Measurements from ENCODE around the gene ANKRD39.

ANKRD39 gene

GRCh38 chr2:96872591-96873349 is 15.0 kb upstream of the ANKRD39 start:
- DNase-seq (ENCODE audit: low spot score) = no peak
- no peak for TF ChIP-seq CTCF (IDR thresholded peaks at IDR 0.05; ENCODE audit: borderline replicate concordance, control extremely low read depth, extremely low read depth, insufficient read depth, missing control alignments)
- in situ Hi-C loops (cut with MboI; ENCODE audit: low sequenced_read_pairs, unreplicated experiment) = no loop called here

DNA sequence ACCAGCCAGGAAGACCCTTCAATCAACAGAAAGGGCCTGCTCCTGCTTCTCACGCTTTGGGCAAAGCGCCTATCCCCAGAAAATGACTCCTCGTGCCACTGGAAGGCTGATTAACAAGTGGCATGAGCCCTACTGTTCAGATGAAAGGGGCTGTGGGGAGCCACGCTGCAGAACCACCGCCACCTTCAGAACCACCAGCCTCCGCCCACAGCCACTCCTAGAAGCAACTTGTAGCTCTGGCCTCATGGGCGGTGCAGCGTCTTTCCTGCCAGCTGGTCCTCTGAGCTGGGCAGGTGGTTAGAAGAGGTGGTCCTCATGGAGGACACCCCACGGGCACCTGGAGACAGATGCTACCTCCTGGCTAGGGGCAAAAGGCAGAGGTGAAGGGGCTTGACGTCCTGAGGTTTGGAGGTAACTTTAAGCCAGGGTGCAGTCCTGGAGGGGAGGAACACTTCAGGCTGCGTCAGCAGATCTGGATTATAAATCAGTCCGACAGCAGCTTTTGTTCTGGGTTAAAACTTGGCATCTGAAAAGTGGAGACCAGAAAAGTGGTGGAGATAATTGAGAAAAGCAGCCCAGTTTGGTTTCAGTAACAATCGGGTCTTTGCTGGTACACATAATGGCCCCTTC is 12.9 kb upstream of the ANKRD39 start:
- in situ Hi-C loops (cut with MboI; ENCODE audit: low sequenced_read_pairs, unreplicated experiment) = no loop called here
- no peak for DNase-seq (ENCODE audit: low spot score)
- TF ChIP-seq CTCF (IDR thresholded peaks at IDR 0.05; ENCODE audit: borderline replicate concordance, control extremely low read depth, extremely low read depth, insufficient read depth, missing control alignments) = no peak

GRCh38 chr2:96869822-96870625 is 12.2 kb upstream of the ANKRD39 start, which contains the start of gene SEMA4C:
Gene SEMA4C, minus strand, starts transcription at chr2:96870080. Its CDS starts 2,194 bp downstream, at chr2:96867886.
- in situ Hi-C loops (cut with MboI; ENCODE audit: low sequenced_read_pairs, unreplicated experiment) = no loop called here
- no peak for TF ChIP-seq CTCF (IDR thresholded peaks at IDR 0.05; ENCODE audit: borderline replicate concordance, control extremely low read depth, extremely low read depth, insufficient read depth, missing control alignments)
- DNase-seq (ENCODE audit: low spot score) = peak; percentile 79

DNA sequence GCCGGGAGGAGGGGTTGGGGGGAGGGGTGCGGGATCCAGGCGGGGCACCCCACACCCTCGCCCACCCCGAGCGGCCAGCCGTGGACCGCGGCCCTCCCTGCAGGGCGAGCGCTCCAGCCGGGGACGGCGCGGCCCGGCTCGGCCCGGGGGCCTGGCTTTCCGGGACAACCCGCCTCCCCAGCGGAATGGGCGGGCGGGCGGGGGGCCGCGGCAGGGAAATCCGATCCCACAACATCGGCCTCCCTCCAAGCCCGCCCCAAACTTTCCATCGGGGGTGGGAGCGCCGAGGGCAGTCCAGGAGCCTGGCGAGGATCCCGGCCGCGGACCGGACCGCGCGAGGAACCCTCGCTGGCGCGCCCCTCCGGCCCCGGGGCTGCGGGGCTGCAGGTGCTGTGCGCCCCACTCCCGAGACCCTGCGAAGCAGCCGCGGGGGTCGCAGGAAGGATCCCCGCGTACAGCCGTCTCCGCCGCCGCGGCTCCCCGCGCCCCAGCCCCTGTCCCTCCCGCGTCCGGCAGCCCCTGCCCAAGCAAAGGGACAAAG is 11.5 kb upstream of the ANKRD39 start:
- in situ Hi-C loops (cut with MboI; ENCODE audit: low sequenced_read_pairs, unreplicated experiment) = no loop called here
- no peak for TF ChIP-seq CTCF (IDR thresholded peaks at IDR 0.05; ENCODE audit: borderline replicate concordance, control extremely low read depth, extremely low read depth, insufficient read depth, missing control alignments)
- no peak for DNase-seq (ENCODE audit: low spot score)

DNA sequence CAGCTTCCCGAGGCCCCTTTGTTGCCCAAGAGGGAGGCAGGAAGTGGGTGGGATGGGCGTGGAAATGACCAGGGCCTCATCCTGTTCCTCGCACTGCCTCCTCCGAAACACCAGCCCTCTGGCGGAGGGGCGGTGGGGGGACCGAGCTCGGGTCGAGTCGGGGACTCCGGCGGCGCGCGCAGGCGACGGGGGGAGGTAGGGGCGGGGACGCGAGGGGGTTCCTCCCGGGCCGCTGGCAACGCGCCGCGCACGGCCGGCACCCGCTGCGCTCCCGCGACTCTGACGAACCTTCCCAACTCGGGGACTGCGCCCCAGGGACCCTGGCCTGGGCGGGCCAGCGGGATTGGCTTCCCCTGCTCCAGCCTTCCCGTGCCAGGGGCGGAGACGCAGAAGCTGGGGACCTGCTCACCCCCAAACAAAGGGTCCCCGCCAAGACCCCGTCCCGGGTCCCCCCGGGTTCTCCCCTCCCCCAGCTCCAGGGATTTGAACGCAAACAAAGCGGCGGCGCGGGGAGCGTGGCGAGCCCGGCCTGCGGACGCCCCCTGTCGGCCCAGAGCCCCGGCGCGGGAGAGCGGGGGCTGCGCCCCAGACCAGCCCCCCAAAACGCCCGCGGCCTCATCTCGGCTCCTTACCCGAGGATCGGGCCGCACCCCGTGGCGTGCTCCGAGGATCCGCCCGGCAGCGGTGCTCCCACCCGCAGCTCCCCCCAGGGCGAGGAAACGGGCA is 10.9 kb upstream of the ANKRD39 start:
- TF ChIP-seq CTCF (IDR thresholded peaks at IDR 0.05; ENCODE audit: borderline replicate concordance, control extremely low read depth, extremely low read depth, insufficient read depth, missing control alignments) = peak; percentile 87
- in situ Hi-C loops (cut with MboI; ENCODE audit: low sequenced_read_pairs, unreplicated experiment) = no loop called here
- DNase-seq (ENCODE audit: low spot score) = peak; percentile 91

All from GM13976 (cell line).